DND-41 (cell line): ENCODE results near the gene CPM.

Experiments used
- ATAC-seq: fragments of 200-7000 bp; cut with Tn5 transposase; 3 replicates; pipeline ENCODE4 v1.9.1; 2021; ENCODE audit warnings: low read depth; ENCODE audit not compliant: insufficient read depth
- DNase-seq: peaks from one replicate; pipeline ENCODE4 v3.0.0-alpha.2; 2020
- H2AFZ ChIP-seq: 2 replicates; pipeline ENCODE4 v1.6.0; 2012; ENCODE audit warnings: low read depth, low read length
- H3K27ac ChIP-seq: 2 replicates; pipeline ENCODE4 v1.5.1; 2012; ENCODE audit warnings: low read length, inconsistent platforms
- H3K27me3 ChIP-seq: fragments of 200-600 bp; sonication (generic); 2 replicates; pipeline ENCODE4 v1.6.0; 2012; ENCODE audit warnings: low read length, mild to moderate bottlenecking, inconsistent platforms; ENCODE audit not compliant: insufficient read depth, poor library complexity
- H3K36me3 ChIP-seq: 2 replicates; pipeline ENCODE4 v1.5.1; 2012; ENCODE audit warnings: low read length, inconsistent platforms; ENCODE audit not compliant: insufficient read depth
- H3K4me1 ChIP-seq: 2 replicates; pipeline ENCODE4 v1.5.1; 2012; ENCODE audit warnings: mild to moderate bottlenecking, low read length; ENCODE audit not compliant: insufficient read depth
- H3K4me2 ChIP-seq: 2 replicates; pipeline ENCODE4 v1.6.0; 2012; ENCODE audit warnings: mild to moderate bottlenecking, moderate library complexity, low read length, inconsistent platforms; ENCODE audit not compliant: insufficient read depth
- H3K4me3 ChIP-seq, 2 experiments: fragments of 200-600 bp in 1 of 2; shearing (Covaris generic) in 1 of 2; 2 replicates each; pipeline ENCODE4 v1.5.1; 2012 to 2016; ENCODE audit warnings: inconsistent platforms in 2 of 2, low read length in 2 of 2, mild to moderate bottlenecking in 2 of 2, low read depth in 1 of 2, moderate library complexity in 1 of 2
- H3K79me2 ChIP-seq: 2 replicates; pipeline ENCODE4 v1.6.0; 2012; ENCODE audit warnings: low read length, inconsistent platforms; ENCODE audit not compliant: insufficient read depth
- H3K9ac ChIP-seq: 2 replicates; pipeline ENCODE4 v1.6.0; 2012; ENCODE audit warnings: low read depth, mild to moderate bottlenecking, inconsistent platforms, low read length, moderate library complexity
- H3K9me3 ChIP-seq: 2 replicates; pipeline ENCODE4 v1.5.1; 2012; ENCODE audit warnings: low read length, moderate library complexity, mild to moderate bottlenecking, inconsistent platforms; ENCODE audit not compliant: insufficient read depth, severe bottlenecking
- H4K20me1 ChIP-seq: 2 replicates; pipeline ENCODE4 v1.6.0; 2012; ENCODE audit warnings: low read length; ENCODE audit not compliant: insufficient read depth
- CTCF ChIP-seq: IDR thresholded peaks from 2 replicates; pipeline ENCODE4 v1.5.1; 2012; ENCODE audit warnings: borderline replicate concordance, low read length, moderate library complexity, mild to moderate bottlenecking; ENCODE audit not compliant: poor library complexity, severe bottlenecking; ENCODE audit errors: extremely low read depth
- EZH2 ChIP-seq: IDR thresholded peaks from 3 replicates; pipeline ENCODE4 v1.6.1; 2012; ENCODE audit warnings: borderline replicate concordance, low read depth, mild to moderate bottlenecking, moderate library complexity, low read length, inconsistent platforms; ENCODE audit not compliant: severe bottlenecking

The CPM gene

GRCh38 chr12:68806488-68807237 is 126.3 kb downstream of the CPM start:
- Histone ChIP-seq H3K36me3 (peaks cover 23% of the 10 kb centered on the region), H3K79me2 (peaks cover 36% of the 10 kb centered on the region), H3K4me2 (peak overlapping the region; percentile 80), H3K4me1 (peaks cover 33% of the 10 kb centered on the region), H2AFZ (peak overlapping the region; percentile 93), H3K27me3 (no peaks in the 10 kb centered on the region), H3K9me3 (no peaks in the 10 kb centered on the region), H3K27ac (peak overlapping the region; percentile 97), H3K4me3 (peak overlapping the region in 1 of 2 experiments; percentile 81; a peak in 2 of 4 replicates), H3K9ac (peak overlapping the region; percentile 99), H4K20me1 (peaks cover 5% of the 10 kb centered on the region; the same call in 1 of the 2 replicates)
- ATAC-seq (no peak), DNase-seq (no peak)
- TF ChIP-seq CTCF: no peak
- TF ChIP-seq EZH2: no peak

GRCh38 chr12:68805592-68806120 is 127.3 kb downstream of the CPM start:
- ATAC-seq: no peak
- DNase-seq: no peak
- H3K27me3 ChIP-seq: no peaks in the 10 kb centered on the region
- H4K20me1 ChIP-seq: peaks cover 4% of the 10 kb centered on the region; the same call in 1 of the 2 replicates
- no peaks in the 10 kb centered on the region for H3K9me3 ChIP-seq
- TF ChIP-seq CTCF (no peak), EZH2 (no peak)
- peaks cover 26% of the 10 kb centered on the region for H3K79me2 ChIP-seq
- H3K27ac ChIP-seq: no peak overlapping the region
- no peak overlapping the region for H3K4me2 ChIP-seq
- H3K36me3 ChIP-seq: peaks cover 15% of the 10 kb centered on the region
- H3K4me3 ChIP-seq: no peak overlapping the region
- H3K4me1 ChIP-seq: peaks cover 28% of the 10 kb centered on the region
- H2AFZ ChIP-seq: no peak overlapping the region
- H3K9ac ChIP-seq: no peak overlapping the region

GRCh38 chr12:68804657-68805591 is 128.0 kb downstream of the CPM start:
- H4K20me1 ChIP-seq: peaks cover 4% of the 10 kb centered on the region; the same call in 1 of the 2 replicates
- H3K4me1 ChIP-seq: peaks cover 23% of the 10 kb centered on the region
- DNase-seq: no peak
- no peaks in the 10 kb centered on the region for H3K27me3 ChIP-seq
- no peak overlapping the region for H3K27ac ChIP-seq
- H3K9me3 ChIP-seq: no peaks in the 10 kb centered on the region
- peaks cover 13% of the 10 kb centered on the region for H3K36me3 ChIP-seq
- TF ChIP-seq CTCF (no peak), EZH2 (no peak)
- no peak overlapping the region for H3K9ac ChIP-seq
- no peak overlapping the region for H3K4me2 ChIP-seq
- no peak overlapping the region for H2AFZ ChIP-seq
- no peak for ATAC-seq
- H3K4me3 ChIP-seq: no peak overlapping the region
- peaks cover 20% of the 10 kb centered on the region for H3K79me2 ChIP-seq
